ENCODE results near the gene LRRC7. TPM values are rescaled to one million over a fixed set of nuclear protein-coding genes. Genes with fewer than 3 reads are reported as not detected.
A peak's percentile ranks its signal among the peaks of the same experiment; 100 is the strongest.

Gene LRRC7
- total RNA-seq, 6 experiments from 2014 or later = 0.09 to 0.33 (median 0.23) TPM

DNA sequence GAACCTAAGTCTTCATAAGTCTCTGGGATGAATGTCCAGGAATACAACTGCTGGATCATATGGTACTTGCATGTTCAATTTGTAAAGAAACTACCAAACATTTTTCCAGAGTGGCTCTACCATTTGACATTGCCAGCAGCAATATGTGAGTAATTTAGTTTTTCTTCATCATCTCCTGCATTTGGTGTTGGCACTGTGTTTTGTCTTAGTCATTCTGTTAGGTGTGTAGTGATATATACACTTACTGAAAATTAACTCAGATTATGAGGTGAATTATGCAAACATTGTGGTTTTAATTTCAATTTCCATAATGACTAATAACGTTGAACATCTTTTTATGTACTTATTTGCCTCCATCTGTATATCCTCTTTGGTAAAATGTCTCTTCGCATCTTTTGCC is 499.0 kb downstream of the LRRC7 start:
- no peak for DNase-seq
- no peaks in the 10 kb centered on the region for H3K36me3 Mint-ChIP-seq (ENCODE audit: low read depth)
- TF ChIP-seq CTCF (IDR thresholded peaks at IDR 0.05) = no peak
- H3K4me3 Mint-ChIP-seq = no peak overlapping the region
- H3K27ac Mint-ChIP-seq = no peak overlapping the region
- H3K9me3 Mint-ChIP-seq = no peaks in the 10 kb centered on the region
- H3K27me3 Mint-ChIP-seq (ENCODE audit: insufficient read depth) = peaks cover 5% of the 10 kb centered on the region; the same call in 1 of the 2 replicates
- peaks cover 10% of the 10 kb centered on the region for H3K4me1 Mint-ChIP-seq (ENCODE audit: low read depth)

DNA sequence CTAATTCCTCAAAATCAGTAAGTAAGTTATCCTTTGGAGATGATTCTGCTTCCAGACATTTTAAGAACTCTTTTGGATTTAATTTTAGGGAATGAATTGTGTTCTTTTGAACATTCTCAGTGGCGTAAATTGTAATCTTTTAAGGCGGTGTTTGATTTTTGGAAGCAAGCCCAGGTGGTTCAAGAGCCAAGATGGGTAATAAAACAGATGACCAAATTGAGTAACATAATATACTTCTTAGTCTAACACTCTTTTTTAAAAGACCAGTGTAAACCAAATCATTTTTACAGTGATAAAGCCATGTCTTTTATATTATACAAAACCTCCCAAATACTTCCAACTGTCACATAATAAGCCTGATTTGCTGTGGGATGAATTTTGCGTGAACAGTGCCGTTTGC is 503.9 kb downstream of the LRRC7 start:
- peak overlapping the region; percentile 62 for H3K27ac Mint-ChIP-seq
- peak; percentile 36 for DNase-seq
- H3K36me3 Mint-ChIP-seq (ENCODE audit: low read depth) = no peaks in the 10 kb centered on the region

DNA sequence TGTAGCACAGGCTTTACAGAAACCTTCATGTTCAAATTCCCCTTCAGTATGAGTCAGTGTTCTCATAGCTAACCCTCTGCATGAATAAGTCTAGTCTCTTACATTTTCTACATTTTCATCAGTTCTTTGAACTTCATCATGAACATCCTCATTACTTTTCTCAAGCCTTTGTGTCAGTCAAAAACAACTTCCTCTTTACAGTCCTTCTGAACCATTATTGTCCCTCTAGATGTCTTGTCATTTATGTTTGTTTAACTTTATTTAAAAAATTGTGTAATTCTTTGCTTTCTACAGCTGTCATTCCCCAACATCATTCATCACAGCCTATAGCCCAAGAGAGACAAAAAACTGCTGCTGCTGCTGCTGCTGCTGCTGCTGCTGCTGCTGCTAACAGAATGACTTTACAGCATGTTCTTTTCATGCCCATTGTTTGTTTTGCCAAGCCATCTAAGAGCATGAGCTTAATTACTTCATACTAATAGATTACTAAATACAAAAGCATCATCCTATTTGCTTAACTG is 504.6 kb downstream of the LRRC7 start:
- Mint-ChIP-seq H3K27me3 (ENCODE audit: insufficient read depth) (peaks cover 5% of the 10 kb centered on the region; the same call in 1 of the 2 replicates), H3K4me1 (ENCODE audit: low read depth) (peaks cover 34% of the 10 kb centered on the region), H3K9me3 (no peaks in the 10 kb centered on the region), H3K4me3 (peak overlapping the region; percentile 52), H3K27ac (peak overlapping the region; percentile 62), H3K36me3 (ENCODE audit: low read depth) (no peaks in the 10 kb centered on the region)
- no peak for TF ChIP-seq CTCF (IDR thresholded peaks at IDR 0.05)
- peak; percentile 57 for DNase-seq

More for the DNA sequence above, 503.9 kb downstream of the LRRC7 start:
- Mint-ChIP-seq H3K4me3 (peak overlapping the region; percentile 52), H3K27me3 (ENCODE audit: insufficient read depth) (peaks cover 5% of the 10 kb centered on the region; the same call in 1 of the 2 replicates), H3K9me3 (no peaks in the 10 kb centered on the region), H3K4me1 (ENCODE audit: low read depth) (peaks cover 28% of the 10 kb centered on the region)
- TF ChIP-seq CTCF (IDR thresholded peaks at IDR 0.05) = no peak

- H3K4me3 Mint-ChIP-seq = no peak overlapping the region
- no peak for DNase-seq
- no peak for TF ChIP-seq CTCF (IDR thresholded peaks at IDR 0.05)
- H3K27me3 Mint-ChIP-seq (ENCODE audit: insufficient read depth) = no peaks in the 10 kb centered on the region
- H3K9me3 Mint-ChIP-seq = no peaks in the 10 kb centered on the region
- no peak overlapping the region for H3K27ac Mint-ChIP-seq
- no peaks in the 10 kb centered on the region for H3K36me3 Mint-ChIP-seq (ENCODE audit: low read depth)
- H3K4me1 Mint-ChIP-seq (ENCODE audit: low read depth) = peaks cover 43% of the 10 kb centered on the region
These were observed 508.0 kb downstream of the LRRC7 start for GRCh38 chr1:70075761-70076160.

DNA sequence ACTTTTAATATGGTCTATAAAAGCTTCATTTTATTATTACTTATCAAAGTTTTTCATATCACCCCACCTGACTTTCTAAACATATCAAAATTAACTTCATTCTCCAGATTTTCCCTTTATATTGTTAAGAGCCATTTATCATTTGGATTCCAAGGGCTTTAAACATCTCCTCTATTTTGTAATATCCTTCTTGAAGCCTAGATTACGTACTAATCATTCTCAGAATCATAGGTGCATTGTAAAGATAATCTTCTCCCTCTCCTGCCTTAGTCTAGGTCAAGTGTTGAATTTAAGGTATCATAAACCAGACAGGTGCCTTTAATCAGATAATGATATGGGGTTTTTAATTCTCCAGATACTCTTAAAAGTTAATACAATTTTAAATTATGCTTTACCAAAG is 509.3 kb downstream of the LRRC7 start:
- Mint-ChIP-seq H3K4me1 (ENCODE audit: low read depth) (peaks cover 30% of the 10 kb centered on the region), H3K27ac (no peak overlapping the region)

More for the DNA sequence above, 509.3 kb downstream of the LRRC7 start:
- Mint-ChIP-seq H3K4me3 (no peak overlapping the region), H3K36me3 (ENCODE audit: low read depth) (no peaks in the 10 kb centered on the region), H3K9me3 (no peaks in the 10 kb centered on the region), H3K27me3 (ENCODE audit: insufficient read depth) (no peaks in the 10 kb centered on the region)
- DNase-seq = no peak
- no peak for TF ChIP-seq CTCF (IDR thresholded peaks at IDR 0.05)
